HUDEP-2 (cell line): ENCODE measurements around the gene MAP7.
"Not testable (repeated sequence)": the region's sequence is repeated elsewhere in the genome, so short reads cannot be mapped to it uniquely, and the experiment has no call there.

Experiments used
- DNase-seq, 76 experiments: peaks; one replicate each; lab custom pipeline; 2025; ENCODE audit not compliant: unreplicated experiment in 76 of 76; lab: John Stamatoyannopoulos, UW

MAP7 gene

GRCh38 chr6:136403110-136403980, 146.9 kb downstream of the MAP7 start:
- no peak for DNase-seq

GRCh38 chr6:136401749-136402148, 148.5 kb downstream of the MAP7 start:
- DNase-seq = no peak

- DNase-seq = not testable (repeated sequence)
Measured at GRCh38 chr6:136401236-136401635, 149.0 kb downstream of the MAP7 start.

- no peak for DNase-seq
Measured at GRCh38 chr6:136398453-136398852, 151.8 kb downstream of the MAP7 start.

GRCh38 chr6:136396908-136397307, 153.3 kb downstream of the MAP7 start:
- DNase-seq = no peak

- DNase-seq = not testable (repeated sequence)
Measured at GRCh38 chr6:136390959-136391358, 159.3 kb downstream of the MAP7 start.

GRCh38 chr6:136387316-136387715, 162.9 kb downstream of the MAP7 start:
- DNase-seq = no peak

- no peak for DNase-seq
Measured at GRCh38 chr6:136383268-136383937, 166.8 kb downstream of the MAP7 start.

- DNase-seq = no peak
Measured at GRCh38 chr6:136382676-136383252, 167.5 kb downstream of the MAP7 start.

- no peak for DNase-seq
Measured at GRCh38 chr6:136378888-136379287, 171.3 kb downstream of the MAP7 start.

- not testable (repeated sequence) for DNase-seq
Measured at GRCh38 chr6:136375836-136376235, 174.4 kb downstream of the MAP7 start.

- no peak for DNase-seq
Measured at GRCh38 chr6:136371959-136372358, 178.3 kb downstream of the MAP7 start.

GRCh38 chr6:136370988-136371728, 179.1 kb downstream of the MAP7 start:
- no peak for DNase-seq

- peak in 1 of 76 experiments; percentile 3 for DNase-seq
Measured at GRCh38 chr6:136365776-136366354, 184.4 kb downstream of the MAP7 start.

- DNase-seq = no peak
Measured at GRCh38 chr6:136362421-136363356, 187.5 kb downstream of the MAP7 start.

GRCh38 chr6:136361787-136362186, 188.4 kb downstream of the MAP7 start:
- DNase-seq = no peak

- DNase-seq = no peak
Measured at GRCh38 chr6:136360783-136361182, 189.4 kb downstream of the MAP7 start.

- DNase-seq = no peak
Measured at GRCh38 chr6:136359851-136360250, 190.4 kb downstream of the MAP7 start.

- no peak for DNase-seq
Measured at GRCh38 chr6:136351518-136352110, 198.6 kb downstream of the MAP7 start.
